GM23248 (cell line): ENCODE measurements around the gene TLE6. TPM values are rescaled to one million over a fixed set of nuclear protein-coding genes. Genes with fewer than 3 reads are reported as not detected.
"Not testable (repeated sequence)": the region's sequence is repeated elsewhere in the genome, so short reads cannot be mapped to it uniquely, and the experiment has no call there.

ENCODE experiments used
- DNase-seq: peaks from one replicate; pipeline ENCODE4 v3.0.0-alpha.2; 2015
- H2AFZ ChIP-seq: fragments of 200-600 bp; sonication (generic); 2 replicates; pipeline ENCODE4 v1.6.1; 2016; ENCODE audit warnings: antibody characterized with exemption
- H3F3A ChIP-seq: fragments of 200-600 bp; sonication (generic); 2 replicates; pipeline ENCODE4 v1.6.1; 2016; ENCODE audit warnings: mild to moderate bottlenecking, antibody characterized with exemption, mixed run types; ENCODE audit not compliant: insufficient read depth
- H3K27ac ChIP-seq: fragments of 200-600 bp; sonication (generic); 2 replicates; pipeline ENCODE4 v1.5.1; 2016; ENCODE audit warnings: mild to moderate bottlenecking
- H3K27me3 ChIP-seq: fragments of 200-600 bp; sonication (generic); replicated peaks from 2 replicates; pipeline ENCODE4 v1.6.1; 2016; ENCODE audit warnings: mild to moderate bottlenecking; ENCODE audit not compliant: insufficient read depth
- H3K36me3 ChIP-seq: fragments of 200-600 bp; sonication (generic); 2 replicates; pipeline ENCODE4 v1.6.1; 2016; ENCODE audit warnings: low read depth, mild to moderate bottlenecking
- H3K4me1 ChIP-seq: fragments of 200-600 bp; sonication (generic); 2 replicates; pipeline ENCODE4 v1.6.1; 2016; ENCODE audit warnings: mild to moderate bottlenecking; ENCODE audit not compliant: insufficient read depth
- H3K4me2 ChIP-seq: fragments of 200-600 bp; sonication (generic); one replicate; pipeline ENCODE4 v1.6.1; 2016; ENCODE audit warnings: mild to moderate bottlenecking; ENCODE audit not compliant: unreplicated experiment
- H3K4me3 ChIP-seq: fragments of 200-600 bp; sonication (generic); 2 replicates; pipeline ENCODE4 v1.5.1; 2016; ENCODE audit warnings: mild to moderate bottlenecking
- H3K79me2 ChIP-seq: fragments of 200-600 bp; sonication (generic); 2 replicates; pipeline ENCODE4 v1.6.1; 2016; ENCODE audit warnings: mild to moderate bottlenecking; ENCODE audit not compliant: insufficient read depth
- H3K9ac ChIP-seq: fragments of 200-600 bp; sonication (generic); 2 replicates; pipeline ENCODE4 v1.6.1; 2016; ENCODE audit warnings: mild to moderate bottlenecking
- H3K9me2 ChIP-seq: fragments of 200-600 bp; sonication (generic); 2 replicates; pipeline ENCODE4 v1.6.1; 2016; ENCODE audit warnings: mixed run types, mild to moderate bottlenecking, moderate library complexity; ENCODE audit not compliant: insufficient read depth
- H3K9me3 ChIP-seq: fragments of 200-600 bp; sonication (generic); one replicate; pipeline ENCODE4 v1.6.1; 2017; ENCODE audit warnings: low read depth
- H4K20me1 ChIP-seq: fragments of 200-600 bp; sonication (generic); 2 replicates; pipeline ENCODE4 v1.6.0; 2016; ENCODE audit not compliant: insufficient read depth
- EZH2 ChIP-seq: fragments of 200-600 bp; sonication (generic); IDR thresholded peaks from 2 replicates; pipeline ENCODE4 v1.6.1; 2018; ENCODE audit warnings: antibody characterized with exemption, mild to moderate bottlenecking; ENCODE audit not compliant: insufficient read depth, poor library complexity, severe bottlenecking
- EZH2phosphoT487 ChIP-seq: fragments of 200-600 bp; sonication (generic); IDR thresholded peaks from 2 replicates; pipeline ENCODE4 v1.6.1; 2018; ENCODE audit warnings: antibody characterized with exemption, moderate library complexity, mild to moderate bottlenecking, low read depth; ENCODE audit not compliant: insufficient read depth
- WGBS, 2 experiments: methylation state at CpG; one replicate each; pipeline ENCODE4 v1.1.6; 2015 to 2017; ENCODE audit warnings: low lambda C conversion rate in 2 of 2, low coverage in 1 of 2; ENCODE audit errors: missing lambda C conversion rate in 2 of 2; 5-methylcytosine and 5-hydroxymethylcytosine counted together
- in situ Hi-C: fragments of 300-500 bp; cut with MboI; formaldehyde crosslinking; loops from 2 replicates; pipeline ENCODE4 v1.15.0; 2020
- polyA plus RNA-seq: library from polyadenylated mRNA; unstranded; fragments of >200 nt; fragmentation: Nextera tagmentation; extraction: Ambion mirVana; gene quantifications from 2 replicates; pipeline ENCODE4 v1.2.1, GENCODE V29; 2016
- total RNA-seq: library from RNA; depleted of rRNA; stranded (reverse); fragments of >200 nt; shearing (Covaris generic); gene quantifications from 2 replicates; pipeline ENCODE4 v1.2.3, GENCODE V29; 2014

The TLE6 gene
- total and polyA plus RNA-seq, 2 experiments from 2014 or later: 0.21 to 0.65 TPM

DNA sequence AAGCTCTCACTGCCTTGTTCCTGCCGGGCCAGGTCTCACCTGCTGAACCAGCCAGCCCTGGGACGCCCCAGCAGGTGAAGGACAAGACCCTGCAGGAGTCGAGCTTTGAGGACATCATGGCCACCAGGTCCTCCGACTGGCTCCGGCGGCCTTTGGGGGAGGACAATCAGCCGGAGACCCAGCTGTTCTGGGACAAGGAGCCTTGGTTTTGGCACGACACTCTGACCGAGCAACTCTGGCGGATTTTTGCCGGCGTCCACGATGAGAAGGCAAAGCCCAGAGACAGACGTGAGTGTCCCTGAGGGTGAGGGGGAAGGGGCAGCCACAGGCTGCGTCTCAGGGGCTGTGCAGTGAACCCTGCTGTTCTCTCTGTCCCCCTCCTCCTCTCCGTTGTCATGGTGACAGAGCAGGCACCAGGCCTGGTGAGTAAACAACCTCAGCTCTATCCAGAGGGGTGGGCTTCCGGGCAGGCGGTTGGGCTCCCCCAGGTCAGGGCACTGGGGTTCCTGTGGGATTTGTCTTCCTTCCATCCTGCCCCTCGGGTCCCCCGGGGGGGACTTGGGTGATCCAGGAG lies 9.7 kb downstream of the TLE6 start:
- no peaks in the 10 kb centered on the region for H3K36me3 ChIP-seq
- no peak overlapping the region for H3K27ac ChIP-seq
- no peak for DNase-seq
- no peaks in the 10 kb centered on the region for H3K9me2 ChIP-seq
- H3F3A ChIP-seq: no peaks in the 10 kb centered on the region
- H2AFZ ChIP-seq: no peak overlapping the region
- H3K9me3 ChIP-seq: no peaks in the 10 kb centered on the region
- H3K4me3 ChIP-seq: no peak overlapping the region
- TF ChIP-seq EZH2: no peak
- no peak for TF ChIP-seq EZH2phosphoT487
- peaks cover 14% of the 10 kb centered on the region; the same call in 1 of the 2 replicates for H3K4me1 ChIP-seq
- no peaks in the 10 kb centered on the region for H4K20me1 ChIP-seq
- H3K79me2 ChIP-seq: no peaks in the 10 kb centered on the region
- no peak overlapping the region for H3K4me2 ChIP-seq
- 62 to 73% methylated on average over 20 of the region's 20 CpGs for WGBS, 2 experiments
- no peaks in the 10 kb centered on the region for H3K27me3 ChIP-seq
- in situ Hi-C loops: no loop called here
- no peak overlapping the region for H3K9ac ChIP-seq

DNA sequence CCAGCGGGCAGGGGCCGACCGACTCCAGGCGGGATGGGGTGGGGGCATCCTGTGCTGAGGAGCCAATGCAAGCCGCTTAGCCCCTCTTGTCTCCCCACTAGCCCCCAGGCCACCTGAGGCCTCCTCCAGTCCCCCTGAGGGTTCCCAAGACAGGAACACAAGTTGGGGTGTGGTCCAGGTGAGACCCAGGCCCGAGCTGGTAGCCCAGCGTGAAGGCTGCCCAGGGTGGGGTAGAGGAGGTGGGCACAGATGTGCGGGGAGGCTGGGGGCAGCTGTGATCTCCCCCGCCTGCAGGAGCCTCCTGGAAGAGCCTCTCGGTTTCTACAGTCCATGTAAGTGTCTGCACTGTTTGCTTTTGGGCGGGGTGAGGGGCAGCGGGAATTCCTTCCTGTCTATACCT lies 10.4 kb downstream of the TLE6 start:
- Histone ChIP-seq H3F3A (no peaks in the 10 kb centered on the region), H3K4me1 (peaks cover 11% of the 10 kb centered on the region; the same call in 1 of the 2 replicates), H3K79me2 (no peaks in the 10 kb centered on the region), H3K9me3 (no peaks in the 10 kb centered on the region), H2AFZ (no peak overlapping the region), H3K9me2 (no peaks in the 10 kb centered on the region), H4K20me1 (no peaks in the 10 kb centered on the region), H3K4me2 (no peak overlapping the region), H3K27me3 (no peaks in the 10 kb centered on the region), H3K9ac (no peak overlapping the region), H3K36me3 (no peaks in the 10 kb centered on the region), H3K4me3 (no peak overlapping the region), H3K27ac (no peak overlapping the region)
- 70 to 75% methylated on average over 7 to 12 of the region's 12 CpGs for WGBS, 2 experiments
- in situ Hi-C loops: no loop called here
- DNase-seq: no peak
- TF ChIP-seq EZH2 (no peak), EZH2phosphoT487 (no peak)

DNA sequence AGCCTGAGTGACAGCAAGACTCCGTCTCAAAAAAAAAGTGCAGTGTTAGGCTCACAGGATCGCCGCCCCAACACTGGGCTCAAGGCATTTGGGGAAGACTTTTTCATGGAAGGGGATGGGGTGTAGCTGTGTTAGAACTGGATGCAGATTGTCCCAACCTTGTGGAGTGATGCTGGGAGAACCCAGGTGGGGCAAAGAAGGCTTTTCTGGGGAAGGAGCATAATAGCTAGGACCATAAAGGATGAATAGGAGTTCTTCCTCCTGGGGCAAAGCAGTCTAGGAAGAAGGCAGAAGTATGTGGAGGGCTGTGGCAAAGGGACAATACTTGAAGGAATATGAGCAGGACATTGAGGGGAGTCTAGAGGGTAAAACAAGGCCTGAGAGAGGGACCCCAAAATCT lies 11.2 kb downstream of the TLE6 start:
- 82 to 93% methylated on average over 3 of the region's 3 CpGs for WGBS, 2 experiments

DNA sequence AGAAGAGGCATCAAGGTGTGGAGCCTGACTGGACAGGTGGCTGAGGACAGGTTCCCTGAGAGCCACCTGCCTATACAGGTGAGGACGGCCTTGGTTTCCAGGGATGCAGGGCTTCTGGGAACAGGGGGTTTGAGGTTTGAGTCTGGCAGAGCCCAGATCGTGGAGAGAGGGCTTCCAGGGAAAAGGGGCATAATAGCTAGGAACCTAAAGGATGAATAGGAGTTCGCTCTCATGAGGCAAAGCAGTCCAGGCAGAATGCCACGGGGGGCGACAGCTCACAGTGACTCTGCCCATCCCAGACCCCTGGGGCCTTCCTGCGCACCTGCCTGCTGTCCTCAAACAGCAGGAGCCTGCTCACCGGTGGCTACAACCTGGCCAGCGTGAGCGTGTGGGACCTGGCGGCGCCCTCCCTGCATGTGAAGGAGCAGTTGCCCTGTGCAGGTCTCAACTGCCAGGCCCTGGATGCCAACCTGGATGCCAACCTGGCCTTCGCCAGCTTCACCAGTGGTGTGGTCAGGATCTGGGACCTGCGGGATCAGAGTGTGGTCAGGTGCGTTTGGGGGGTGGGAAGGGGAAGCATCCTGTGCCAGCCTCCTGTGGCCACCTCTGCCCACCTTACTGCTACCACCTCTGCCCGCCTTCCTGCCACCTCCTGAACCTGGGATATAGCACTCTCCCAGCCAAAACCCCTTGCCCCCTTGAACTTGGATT lies 12.0 kb downstream of the TLE6 start:
- no peaks in the 10 kb centered on the region for H3K9me3 ChIP-seq
- WGBS, 2 experiments: 84% methylated on average over 15 of the region's 15 CpGs
- H3K4me3 ChIP-seq: no peak overlapping the region
- H3K27me3 ChIP-seq: no peaks in the 10 kb centered on the region
- no peaks in the 10 kb centered on the region for H3K36me3 ChIP-seq
- no peak overlapping the region for H3K4me2 ChIP-seq
- no peaks in the 10 kb centered on the region for H3K79me2 ChIP-seq
- in situ Hi-C loops: no loop called here
- DNase-seq: no peak
- H2AFZ ChIP-seq: no peak overlapping the region
- H3K4me1 ChIP-seq: no peaks in the 10 kb centered on the region
- H4K20me1 ChIP-seq: no peaks in the 10 kb centered on the region
- H3F3A ChIP-seq: no peaks in the 10 kb centered on the region
- H3K27ac ChIP-seq: no peak overlapping the region
- H3K9me2 ChIP-seq: no peaks in the 10 kb centered on the region
- TF ChIP-seq EZH2 (no peak), EZH2phosphoT487 (no peak)
- no peak overlapping the region for H3K9ac ChIP-seq

More for the DNA sequence above, 11.2 kb downstream of the TLE6 start:
- no peaks in the 10 kb centered on the region for H4K20me1 ChIP-seq
- H3K9ac ChIP-seq: no peak overlapping the region
- in situ Hi-C loops: no loop called here
- peaks cover 3% of the 10 kb centered on the region; the same call in 1 of the 2 replicates for H3K4me1 ChIP-seq
- no peak overlapping the region for H3K4me3 ChIP-seq
- no peaks in the 10 kb centered on the region for H3K9me2 ChIP-seq
- H3K9me3 ChIP-seq: no peaks in the 10 kb centered on the region
- H3K27ac ChIP-seq: no peak overlapping the region
- H3K79me2 ChIP-seq: no peaks in the 10 kb centered on the region
- DNase-seq: no peak
- H3K27me3 ChIP-seq: no peaks in the 10 kb centered on the region
- H3K36me3 ChIP-seq: no peaks in the 10 kb centered on the region
- no peaks in the 10 kb centered on the region for H3F3A ChIP-seq
- H3K4me2 ChIP-seq: no peak overlapping the region
- TF ChIP-seq EZH2phosphoT487 (no peak), EZH2 (no peak)
- no peak overlapping the region for H2AFZ ChIP-seq

DNA sequence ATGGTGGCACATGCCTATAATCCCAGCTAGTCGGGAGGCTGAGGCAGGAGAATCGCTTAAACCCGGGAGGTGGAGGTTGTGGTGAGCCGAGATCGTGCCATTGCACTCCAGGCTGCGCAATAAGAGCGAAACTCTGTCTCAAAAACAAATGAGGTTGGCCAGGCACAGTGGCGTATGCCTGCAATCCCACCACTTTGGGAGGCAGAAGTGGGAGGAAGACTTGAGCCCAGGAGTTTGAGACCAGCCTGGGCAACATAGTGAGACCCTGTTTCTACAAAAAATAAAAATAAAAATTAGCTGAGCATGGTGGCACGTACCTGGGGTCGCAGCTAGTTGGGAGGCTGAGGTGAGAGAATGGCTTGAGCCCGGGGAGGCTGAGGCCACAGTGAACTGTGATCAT lies 15.0 kb downstream of the TLE6 start:
- H3K4me3 ChIP-seq, H3K4me2 ChIP-seq, H3K9me3 ChIP-seq, H3K36me3 ChIP-seq, H3K27me3 ChIP-seq, H3K9ac ChIP-seq, H3K4me1 ChIP-seq, H3K79me2 ChIP-seq, H2AFZ ChIP-seq, in situ Hi-C loops, H3K27ac ChIP-seq, H3F3A ChIP-seq, DNase-seq, H4K20me1 ChIP-seq, H3K9me2 ChIP-seq: not testable (repeated sequence)
- WGBS, 2 experiments: 75 to 82% methylated on average over 11 of the region's 11 CpGs
